NCI-H82 treated with DMSO at 0.1 percent for 48 hours (cell line): ENCODE measurements around the gene BLACAT1.
A peak's percentile ranks its signal among the peaks of the same experiment; 100 is the strongest.

Experiments used
- DNase-seq: peaks from one replicate; lab custom pipeline; 2025; ENCODE audit not compliant: unreplicated experiment; lab: John Stamatoyannopoulos, UW

Gene BLACAT1

DNA sequence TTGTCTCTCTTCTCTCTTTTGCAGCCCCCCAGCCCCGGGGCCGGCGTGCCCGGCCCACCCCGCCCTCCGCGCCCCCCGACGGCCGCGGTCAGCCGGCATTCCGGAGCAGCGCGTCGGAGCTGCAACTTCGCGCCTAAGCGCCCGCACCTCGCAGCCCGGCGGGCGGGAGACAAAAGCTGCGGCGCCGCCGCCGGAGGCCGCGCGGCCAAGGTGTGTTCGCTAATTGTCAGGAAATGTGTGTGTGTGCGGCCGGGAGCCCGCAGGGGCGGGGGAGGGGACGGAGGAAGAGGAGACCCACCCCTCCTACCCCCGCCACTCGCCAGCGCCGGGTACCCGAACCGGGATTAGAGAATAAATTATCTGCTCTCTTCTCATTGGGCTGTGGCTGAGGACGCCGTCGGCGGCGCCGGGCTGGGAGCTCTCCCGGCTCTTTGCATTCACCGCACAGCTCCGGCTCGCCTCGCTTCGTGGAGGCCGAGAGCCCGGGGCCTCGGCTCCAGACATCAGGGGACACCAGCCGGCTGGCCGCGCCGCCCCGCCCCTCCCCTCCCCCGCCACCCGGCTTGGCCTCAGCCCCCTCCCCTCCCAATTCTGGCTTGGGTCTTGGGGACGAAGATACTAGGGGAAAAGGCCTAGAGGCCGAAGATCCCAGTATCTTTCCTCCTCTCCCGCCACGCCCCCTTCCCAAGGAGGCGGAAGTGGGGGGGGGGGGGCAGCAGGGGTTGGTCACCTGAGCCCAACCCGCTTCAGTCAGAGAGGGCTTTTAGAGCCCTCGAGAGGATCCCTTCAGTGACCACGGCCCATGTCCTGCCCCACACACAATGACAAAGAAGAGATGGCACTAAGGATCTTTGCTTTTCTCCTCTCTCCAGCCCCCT is 1.3 kb upstream of the BLACAT1 start:
- DNase-seq, result peak; percentile 79

DNA sequence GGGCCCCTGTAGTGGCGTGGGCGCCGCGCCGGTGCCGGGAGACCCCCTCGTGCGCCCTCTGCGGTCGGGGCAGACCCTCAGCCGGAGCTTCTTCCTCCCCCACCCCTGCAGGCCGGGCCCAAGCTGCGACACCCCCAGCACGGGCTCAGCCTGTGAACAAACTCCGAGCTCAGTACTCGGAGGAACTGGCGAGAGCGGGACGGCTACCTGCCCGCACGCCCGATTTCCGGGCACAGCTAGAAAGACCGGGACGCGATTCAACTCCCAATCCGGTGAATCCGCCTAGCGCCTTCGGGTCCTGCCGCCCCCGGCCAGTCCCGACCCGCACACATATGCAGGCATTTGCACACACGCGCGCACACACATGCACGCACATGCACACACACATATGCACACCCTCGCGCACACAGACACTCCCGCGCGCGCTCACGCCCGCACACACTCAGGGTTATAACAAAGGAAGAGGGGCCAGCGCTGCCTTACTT is 580 bp upstream of the BLACAT1 start:
- peak; percentile 23 for DNase-seq

GRCh38 chr1:205454903-205455335 is 926 bp downstream of the BLACAT1 start:
- DNase-seq, result no peak

- DNase-seq, result no peak
Observed at GRCh38 chr1:205453466-205453865, 2.4 kb downstream of the BLACAT1 start.

DNA sequence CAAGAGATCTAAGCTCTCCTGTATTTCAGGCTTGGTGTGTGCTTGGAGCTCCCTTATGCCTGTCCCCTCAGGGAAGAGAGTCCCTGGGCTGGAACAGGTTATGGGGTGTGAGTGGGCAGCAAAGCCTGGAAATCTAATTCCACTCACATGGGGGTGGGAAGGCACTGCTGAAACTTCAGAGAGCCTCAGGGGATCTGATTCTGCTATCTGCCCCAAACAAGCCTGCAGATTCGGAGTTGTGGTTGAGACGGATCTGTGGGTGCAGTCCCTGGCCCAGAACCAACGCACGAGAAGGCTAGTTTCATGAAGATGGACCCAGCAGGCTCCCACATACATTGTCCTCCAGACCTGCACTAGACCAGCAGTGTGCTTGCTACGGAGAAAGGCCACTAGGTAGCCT is 2.9 kb downstream of the BLACAT1 start:
- DNase-seq, result no peak

DNA sequence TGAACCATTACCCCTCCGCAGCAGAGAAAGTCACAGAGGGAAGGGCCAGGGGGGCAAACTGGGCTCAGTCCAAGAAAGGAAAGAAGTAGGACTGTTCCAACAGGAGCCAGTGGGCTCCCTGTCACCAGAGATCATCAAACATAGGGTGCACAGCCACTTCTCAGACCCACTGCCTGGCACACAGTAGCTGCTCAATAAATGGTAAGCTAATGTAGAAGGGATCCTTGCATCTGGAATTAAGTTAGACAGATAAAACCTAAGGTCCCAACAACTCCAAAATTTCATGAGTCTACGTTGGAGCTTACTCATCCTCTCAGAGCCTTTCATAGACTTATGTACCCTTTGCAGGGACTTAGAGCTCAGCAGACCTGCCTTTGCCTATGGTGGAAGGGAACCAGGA is 3.5 kb downstream of the BLACAT1 start:
- DNase-seq, result no peak

GRCh38 chr1:205451759-205452164 is 4.1 kb downstream of the BLACAT1 start:
- DNase-seq, result no peak

- no peak for DNase-seq
Observed at GRCh38 chr1:205451202-205451601, 4.6 kb downstream of the BLACAT1 start.

GRCh38 chr1:205450448-205450847 is 5.4 kb downstream of the BLACAT1 start:
- no peak for DNase-seq

- no peak for DNase-seq
Observed at GRCh38 chr1:205449750-205450443, 5.9 kb downstream of the BLACAT1 start.

DNA sequence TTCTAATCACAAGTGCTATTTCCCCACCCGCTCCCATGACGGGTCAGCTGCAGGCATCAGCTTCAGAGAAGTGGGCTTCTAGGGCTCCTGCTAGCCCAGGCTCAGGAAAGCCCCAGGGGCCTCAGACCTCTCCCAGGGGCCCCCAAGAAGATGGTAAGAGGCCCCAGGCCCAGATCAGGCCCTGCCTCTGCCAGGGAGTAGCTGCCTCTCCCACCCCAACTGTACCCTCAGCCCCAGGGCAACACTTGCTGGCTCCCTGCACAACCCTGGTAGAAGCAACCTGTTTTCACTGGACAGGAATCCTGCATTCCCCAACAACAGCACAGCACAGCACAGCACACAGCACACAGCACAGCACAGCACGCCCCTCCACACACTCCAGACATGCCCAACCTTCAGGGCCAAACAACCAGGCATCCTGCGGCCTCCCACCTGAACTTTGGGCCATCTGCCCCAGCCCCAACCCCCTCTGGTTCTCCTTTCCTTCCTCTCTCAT is 6.5 kb downstream of the BLACAT1 start:
- DNase-seq, result no peak

- no peak for DNase-seq
Observed at GRCh38 chr1:205448540-205449253, 7.1 kb downstream of the BLACAT1 start.

- peak; percentile 31 for DNase-seq
Observed at GRCh38 chr1:205447457-205448341, 8.1 kb downstream of the BLACAT1 start.

DNA sequence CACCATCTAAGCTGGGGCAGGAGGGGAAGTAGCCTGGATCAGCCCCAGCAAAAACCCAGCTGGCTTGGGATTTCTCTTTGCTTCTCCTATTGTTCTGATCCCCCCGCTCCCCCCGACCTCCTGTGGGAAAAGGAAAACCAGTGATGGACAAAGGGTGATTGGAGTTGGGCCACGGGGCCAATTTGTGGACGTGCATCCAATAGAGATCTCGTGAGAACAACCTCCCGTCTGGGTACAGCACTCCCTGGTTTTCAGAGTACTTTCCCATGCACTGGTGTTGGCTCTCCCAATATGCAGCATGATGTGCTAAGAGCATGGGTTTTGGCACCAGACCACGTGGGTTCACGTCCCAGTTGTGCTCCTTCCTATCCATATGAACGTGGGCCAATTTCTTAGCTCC is 9.0 kb downstream of the BLACAT1 start:
- no peak for DNase-seq

- no peak for DNase-seq
Observed at GRCh38 chr1:205445646-205445935, 10.3 kb downstream of the BLACAT1 start.

DNA sequence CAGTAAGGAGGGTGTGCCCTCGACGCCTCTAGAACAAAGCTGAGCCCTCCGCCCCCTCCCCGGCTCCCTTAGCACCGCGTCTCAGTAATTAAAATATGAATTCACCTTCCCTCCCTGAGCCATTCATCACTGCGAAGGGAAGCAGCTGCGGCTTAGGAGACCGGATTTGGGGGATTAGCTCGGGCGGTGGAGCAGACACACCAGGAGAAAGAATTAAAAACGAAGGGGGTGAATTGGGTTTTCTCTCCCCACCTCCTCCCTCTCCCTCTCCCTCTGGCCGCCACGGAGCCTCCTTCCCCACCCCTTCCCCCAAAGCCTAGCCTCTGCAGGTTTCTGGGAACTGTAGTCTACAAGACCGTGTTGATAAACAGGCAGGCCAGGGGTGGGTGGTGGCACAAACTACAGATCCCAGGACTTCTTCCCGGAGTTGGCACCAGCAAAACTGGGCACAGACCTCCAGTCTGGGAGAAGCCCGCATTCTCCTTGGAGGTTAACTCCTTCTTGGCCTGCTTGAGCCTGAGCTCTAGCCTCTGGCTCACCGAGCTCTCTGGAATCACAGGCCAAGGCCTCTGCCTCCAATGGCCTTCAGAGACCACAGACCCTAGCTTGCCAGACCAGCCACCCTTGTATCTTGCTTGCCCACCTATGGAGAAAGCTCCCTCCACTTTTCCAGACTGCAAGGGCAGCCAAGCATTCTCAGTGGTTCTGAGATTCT is 10.8 kb downstream of the BLACAT1 start:
- peak; percentile 99 for DNase-seq

DNA sequence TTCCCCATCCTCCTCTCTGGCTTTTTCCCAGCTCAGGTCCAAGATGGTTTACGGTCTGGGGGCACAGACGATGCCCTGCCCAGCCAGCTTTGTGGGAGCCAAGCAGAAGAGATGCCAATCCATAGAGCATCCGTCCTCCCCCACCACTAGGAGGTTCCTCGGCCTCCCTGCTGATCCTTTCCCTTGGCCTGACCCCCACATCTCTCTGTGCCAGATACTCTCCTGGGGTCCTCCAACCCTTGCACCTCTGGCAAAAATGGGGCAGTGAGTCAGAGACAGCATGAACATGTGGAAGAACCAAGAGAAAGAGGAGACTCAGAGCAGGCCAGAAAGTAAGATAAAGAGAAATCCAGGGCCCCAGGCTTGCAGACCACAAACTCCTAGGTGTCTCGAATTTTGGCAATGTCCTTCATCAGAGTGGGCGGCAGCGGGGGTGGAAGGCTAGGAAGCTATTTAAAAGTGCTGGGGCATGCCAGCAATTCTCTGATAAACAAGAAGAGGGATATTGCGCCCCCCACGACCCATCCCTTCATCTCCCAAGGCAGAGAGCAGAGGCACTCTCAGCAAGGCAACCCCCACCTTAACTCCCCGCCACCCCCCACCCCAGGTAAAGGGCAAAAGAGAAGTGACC is 11.4 kb downstream of the BLACAT1 start:
- no peak for DNase-seq

DNA sequence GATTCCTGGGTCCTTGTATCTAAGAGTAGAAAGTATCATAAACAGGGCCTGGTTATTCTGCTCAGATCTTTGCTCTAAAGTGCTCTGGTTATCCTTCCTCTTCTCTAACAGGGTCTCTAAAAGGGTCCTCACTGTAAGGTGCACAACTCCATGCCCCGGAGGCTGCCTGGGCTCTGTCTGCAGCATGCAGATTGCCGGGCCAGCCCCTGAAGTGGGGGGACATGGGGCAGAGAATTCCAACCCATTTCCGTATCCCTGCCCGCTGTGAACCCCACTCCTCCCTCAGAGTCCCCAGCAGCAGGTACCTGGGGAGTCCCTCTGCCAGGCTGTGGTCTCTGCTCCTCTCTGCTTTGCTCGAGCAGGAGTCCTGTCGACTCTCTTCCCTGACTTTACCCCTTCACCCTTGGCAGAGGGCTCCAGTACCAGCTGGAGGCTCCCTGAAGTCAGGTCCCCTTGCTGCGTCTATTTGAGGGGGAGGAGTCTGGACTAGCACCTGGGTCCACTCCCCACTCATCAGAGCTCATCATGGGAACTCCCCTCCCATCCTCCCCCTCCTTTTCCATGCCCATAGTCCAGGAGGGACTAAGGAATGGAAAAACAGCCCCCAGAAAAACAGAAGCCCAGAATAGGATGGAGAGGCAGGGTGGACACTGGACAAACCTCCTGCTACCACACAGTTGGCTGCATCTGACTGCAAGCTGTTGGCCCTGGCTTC is 12.1 kb downstream of the BLACAT1 start:
- no peak for DNase-seq
